Activated naive CD4-positive, alpha-beta T cell treated with anti-CD3 and anti-CD28 coated beads for 36 hours (primary cell): ENCODE results near the gene GNMT. TPM values are rescaled to one million over a fixed set of nuclear protein-coding genes. Genes with fewer than 3 reads are reported as not detected.

Source experiments
- CTCF ChIA-PET: fragments of 350-600 bp; sonication (Branson Sonifier 250); formaldehyde crosslinking; loops from one replicate; lab custom pipeline; 2021; ENCODE audit warnings: antibody characterized with exemption; lab: Charles Lee
- DNase-seq: peaks from one replicate; pipeline ENCODE4 v3.0.0-alpha.2; 2020
- H3K27ac Mint-ChIP-seq: one replicate; pipeline ENCODE4 v1.8.0; 2021; ENCODE audit warnings: mild to moderate bottlenecking, mixed read lengths
- H3K27me3 Mint-ChIP-seq: one replicate; pipeline ENCODE4 v1.8.0; 2021; ENCODE audit warnings: low read depth, mixed read lengths
- H3K36me3 Mint-ChIP-seq: one replicate; pipeline ENCODE4 v1.8.0; 2021; ENCODE audit warnings: low read depth, mixed read lengths
- H3K4me1 Mint-ChIP-seq: one replicate; pipeline ENCODE4 v1.8.0; 2021; ENCODE audit warnings: low read depth, mixed read lengths
- H3K4me3 Mint-ChIP-seq: one replicate; pipeline ENCODE4 v1.8.0; 2021; ENCODE audit warnings: mild to moderate bottlenecking, moderate library complexity, mixed read lengths
- H3K9me3 Mint-ChIP-seq: one replicate; pipeline ENCODE4 v1.8.0; 2021; ENCODE audit warnings: mixed read lengths
- intact Hi-C: fragments of 100-400 bp; cut with micrococcal nuclease; formaldehyde crosslinking; loops from one replicate; pipeline ENCODE4 v1.15.1; 2023
- total RNA-seq, 2 experiments: library from RNA; stranded (reverse); gene quantifications; one replicate each; pipeline ENCODE4 v1.2.3, GENCODE V29; 2021

The GNMT gene
- total RNA-seq = not detected

DNA sequence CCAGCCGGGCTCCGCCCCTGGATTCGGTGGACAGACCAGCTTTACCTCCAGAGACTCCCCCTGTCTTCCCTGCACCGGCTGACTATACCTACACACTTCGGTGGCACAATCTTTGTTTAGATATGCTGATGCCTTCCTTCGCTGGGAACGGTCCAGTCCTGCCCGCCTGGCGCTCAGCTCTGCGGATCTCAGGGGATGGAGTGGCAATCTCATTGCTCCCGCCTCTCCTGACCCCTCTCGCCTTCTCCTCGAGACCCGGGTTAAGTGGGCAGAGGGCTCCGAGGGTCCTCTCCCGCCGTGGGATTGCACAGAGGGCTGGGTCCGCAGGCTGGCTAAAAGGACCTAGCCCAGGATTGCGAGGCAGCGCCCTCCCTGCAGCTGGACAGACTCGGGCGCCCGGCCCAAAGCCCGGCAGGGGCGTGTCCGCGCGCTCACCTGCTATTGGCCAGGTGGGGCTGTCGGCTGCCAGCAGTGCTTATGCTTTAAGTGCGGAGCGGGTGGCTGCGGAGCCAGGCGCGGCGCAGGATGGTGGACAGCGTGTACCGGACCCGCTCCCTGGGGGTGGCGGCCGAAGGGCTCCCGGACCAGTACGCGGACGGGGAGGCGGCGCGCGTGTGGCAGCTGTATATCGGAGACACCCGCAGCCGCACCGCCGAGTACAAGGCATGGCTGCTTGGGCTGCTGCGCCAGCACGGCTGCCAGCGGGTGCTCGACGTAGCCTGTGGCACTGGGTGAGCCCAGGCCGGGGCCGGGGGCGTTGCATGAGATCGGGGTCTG lies at the start of gene GNMT:
Gene GNMT (plus strand): TSS at position 512 of the 777 bp plus-strand sequence. CDS start 14 bp downstream, at position 526.
- peak; percentile 34 for DNase-seq
- Mint-ChIP-seq H3K27ac (no peak within 1 kb of the TSS), H3K36me3 (peaks cover 12% of the 10 kb centered on the region), H3K4me1 (peaks cover 20% of the 10 kb centered on the region), H3K4me3 (peak within 1 kb of the TSS; percentile 54), H3K9me3 (no peaks in the 10 kb centered on the region), H3K27me3 (no peaks in the 10 kb centered on the region)
- CTCF ChIA-PET = interaction anchor here (1.4 kb wide), 1 partner anchor 183 kb away, joined by 6 read pairs; no protein-coding TSS in a partner anchor
- intact Hi-C loops = loop anchor here (2.0 kb wide), 1 partner anchor 60 kb away; no protein-coding TSS in a partner anchor

GRCh38 chr6:42911171-42912021 lies 49.2 kb upstream of the GNMT start:
- Mint-ChIP-seq H3K4me1 (peaks cover 3% of the 10 kb centered on the region), H3K36me3 (no peaks in the 10 kb centered on the region), H3K9me3 (no peaks in the 10 kb centered on the region), H3K4me3 (peak overlapping the region; percentile 30), H3K27ac (no peak overlapping the region), H3K27me3 (peaks cover 9% of the 10 kb centered on the region)
- CTCF ChIA-PET = no interaction called here
- intact Hi-C loops = no loop called here
- DNase-seq = no peak

- Mint-ChIP-seq H3K4me3 (no peak overlapping the region), H3K9me3 (no peaks in the 10 kb centered on the region), H3K27ac (no peak overlapping the region), H3K27me3 (peaks cover 9% of the 10 kb centered on the region), H3K4me1 (peaks cover 3% of the 10 kb centered on the region), H3K36me3 (no peaks in the 10 kb centered on the region)
- CTCF ChIA-PET = interaction anchor here (0.7 to 2.0 kb wide), 4 partner anchors 13 to 259 kb away, joined by 3 to 7 read pairs (median 3); no protein-coding TSS in a partner anchor
- no peak for DNase-seq
- intact Hi-C loops = no loop called here
Observed at GRCh38 chr6:42914546-42914945, 46.0 kb upstream of the GNMT start.

GRCh38 chr6:42915732-42916131 lies 44.8 kb upstream of the GNMT start, which contains the start of gene PTCRA:
PTCRA (plus strand) TSS chr6:42916053; CDS start chr6:42916070, 17 bp downstream.
- intact Hi-C loops = no loop called here
- H3K4me3 Mint-ChIP-seq = no peak within 1 kb of the TSS
- H3K27me3 Mint-ChIP-seq = peaks cover 9% of the 10 kb centered on the region
- H3K36me3 Mint-ChIP-seq = no peaks in the 10 kb centered on the region
- no peaks in the 10 kb centered on the region for H3K9me3 Mint-ChIP-seq
- H3K27ac Mint-ChIP-seq = no peak within 1 kb of the TSS
- DNase-seq = no peak
- peaks cover 3% of the 10 kb centered on the region for H3K4me1 Mint-ChIP-seq
- CTCF ChIA-PET = interaction anchor here (0.8 to 2.0 kb wide), 3 partner anchors 15 to 254 kb away, joined by 4 to 7 read pairs (median 4); no protein-coding TSS in a partner anchor

DNA sequence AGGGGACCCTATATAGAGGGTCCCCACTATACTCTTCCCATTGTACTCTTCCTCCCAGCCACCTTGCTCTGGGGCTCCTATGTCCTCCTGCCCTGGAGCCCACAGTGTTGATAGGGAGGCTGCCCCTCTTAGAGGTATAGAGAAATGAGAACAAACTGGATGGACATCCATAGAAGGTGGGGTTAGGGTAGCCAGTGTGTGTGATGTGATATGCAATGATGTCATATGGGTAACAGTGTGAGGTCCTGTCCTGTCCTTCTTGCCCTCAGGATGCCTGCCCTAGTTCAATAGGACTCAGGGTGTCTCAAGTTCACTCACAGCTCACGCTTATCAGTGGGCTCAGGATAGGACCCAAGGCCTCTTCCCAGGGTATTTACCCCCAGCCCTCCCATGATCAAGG lies 44.3 kb upstream of the GNMT start:
- no peak overlapping the region for H3K27ac Mint-ChIP-seq
- H3K4me3 Mint-ChIP-seq = no peak overlapping the region
- DNase-seq = no peak
- H3K36me3 Mint-ChIP-seq = no peaks in the 10 kb centered on the region
- CTCF ChIA-PET = interaction anchor here (0.6 to 1.2 kb wide), 4 partner anchors 10 to 882 kb away, joined by 3 to 6 read pairs (median 4); no protein-coding TSS in a partner anchor
- H3K9me3 Mint-ChIP-seq = no peaks in the 10 kb centered on the region
- peaks cover 1% of the 10 kb centered on the region for H3K4me1 Mint-ChIP-seq
- peaks cover 7% of the 10 kb centered on the region for H3K27me3 Mint-ChIP-seq
- intact Hi-C loops = no loop called here

DNA sequence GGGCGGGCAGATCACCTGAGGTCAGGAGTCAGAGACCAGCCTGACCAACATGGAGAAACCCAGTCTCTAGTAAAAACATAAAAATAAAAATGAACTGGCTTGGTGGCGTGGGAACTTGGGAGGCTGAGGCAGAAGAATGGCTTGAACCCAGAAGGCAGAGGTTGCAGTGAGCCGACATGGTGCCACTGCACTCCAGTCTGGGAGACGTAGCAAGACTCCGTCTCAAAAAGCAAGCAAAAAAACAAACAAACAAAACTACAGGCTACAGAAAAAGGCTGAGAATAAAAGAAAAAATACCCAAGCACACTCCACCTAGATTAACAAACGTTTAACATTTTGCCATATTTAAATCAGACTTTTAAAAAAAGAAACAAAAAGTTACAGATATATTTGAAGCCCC lies 38.8 kb upstream of the GNMT start:
- H3K4me1 Mint-ChIP-seq = no peaks in the 10 kb centered on the region
- H3K27ac Mint-ChIP-seq = no peak overlapping the region
- H3K36me3 Mint-ChIP-seq = no peaks in the 10 kb centered on the region
- CTCF ChIA-PET = no interaction called here
- H3K27me3 Mint-ChIP-seq = no peaks in the 10 kb centered on the region
- intact Hi-C loops = no loop called here
- DNase-seq = no peak
- H3K4me3 Mint-ChIP-seq = no peak overlapping the region
- no peaks in the 10 kb centered on the region for H3K9me3 Mint-ChIP-seq

- no peak overlapping the region for H3K4me3 Mint-ChIP-seq
- no peaks in the 10 kb centered on the region for H3K9me3 Mint-ChIP-seq
- H3K27me3 Mint-ChIP-seq = no peaks in the 10 kb centered on the region
- no peak overlapping the region for H3K27ac Mint-ChIP-seq
- H3K36me3 Mint-ChIP-seq = peaks cover 3% of the 10 kb centered on the region
- H3K4me1 Mint-ChIP-seq = peaks cover 5% of the 10 kb centered on the region
- CTCF ChIA-PET = no interaction called here
- no peak for DNase-seq
- intact Hi-C loops = no loop called here
Observed at GRCh38 chr6:42923666-42924065, 36.9 kb upstream of the GNMT start.

DNA sequence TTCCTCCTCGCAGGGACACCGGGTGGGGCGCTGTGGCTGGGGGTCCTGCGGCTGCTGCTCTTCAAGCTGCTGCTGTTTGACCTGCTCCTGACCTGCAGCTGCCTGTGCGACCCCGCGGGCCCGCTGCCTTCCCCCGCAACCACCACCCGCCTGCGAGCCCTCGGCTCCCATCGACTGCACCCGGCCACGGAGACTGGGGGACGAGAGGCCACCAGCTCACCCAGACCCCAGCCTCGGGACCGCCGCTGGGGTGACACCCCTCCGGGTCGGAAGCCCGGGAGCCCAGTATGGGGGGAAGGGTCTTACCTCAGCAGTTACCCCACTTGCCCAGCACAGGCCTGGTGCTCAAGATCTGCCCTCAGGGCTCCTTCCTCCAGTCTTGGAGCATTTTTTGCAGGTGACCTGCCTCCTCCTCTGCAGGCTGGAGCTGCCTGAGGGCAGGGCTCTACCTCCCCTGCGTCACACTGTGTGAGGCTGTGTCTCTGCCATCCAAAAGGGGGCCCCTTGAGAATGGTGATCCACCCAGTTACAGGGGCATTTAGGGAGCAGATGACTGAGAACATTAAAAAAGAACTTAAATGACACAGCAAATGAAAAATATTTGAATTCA lies 35.2 kb upstream of the GNMT start:
- intact Hi-C loops = loop anchor here (5.0 kb wide), 1 partner anchor 143 kb away; the partner anchor contains the start of gene BICRAL
- no peak overlapping the region for H3K27ac Mint-ChIP-seq
- H3K9me3 Mint-ChIP-seq = no peaks in the 10 kb centered on the region
- no peaks in the 10 kb centered on the region for H3K27me3 Mint-ChIP-seq
- CTCF ChIA-PET = no interaction called here
- H3K4me1 Mint-ChIP-seq = peaks cover 8% of the 10 kb centered on the region
- DNase-seq = no peak
- no peak overlapping the region for H3K4me3 Mint-ChIP-seq
- peaks cover 6% of the 10 kb centered on the region for H3K36me3 Mint-ChIP-seq

DNA sequence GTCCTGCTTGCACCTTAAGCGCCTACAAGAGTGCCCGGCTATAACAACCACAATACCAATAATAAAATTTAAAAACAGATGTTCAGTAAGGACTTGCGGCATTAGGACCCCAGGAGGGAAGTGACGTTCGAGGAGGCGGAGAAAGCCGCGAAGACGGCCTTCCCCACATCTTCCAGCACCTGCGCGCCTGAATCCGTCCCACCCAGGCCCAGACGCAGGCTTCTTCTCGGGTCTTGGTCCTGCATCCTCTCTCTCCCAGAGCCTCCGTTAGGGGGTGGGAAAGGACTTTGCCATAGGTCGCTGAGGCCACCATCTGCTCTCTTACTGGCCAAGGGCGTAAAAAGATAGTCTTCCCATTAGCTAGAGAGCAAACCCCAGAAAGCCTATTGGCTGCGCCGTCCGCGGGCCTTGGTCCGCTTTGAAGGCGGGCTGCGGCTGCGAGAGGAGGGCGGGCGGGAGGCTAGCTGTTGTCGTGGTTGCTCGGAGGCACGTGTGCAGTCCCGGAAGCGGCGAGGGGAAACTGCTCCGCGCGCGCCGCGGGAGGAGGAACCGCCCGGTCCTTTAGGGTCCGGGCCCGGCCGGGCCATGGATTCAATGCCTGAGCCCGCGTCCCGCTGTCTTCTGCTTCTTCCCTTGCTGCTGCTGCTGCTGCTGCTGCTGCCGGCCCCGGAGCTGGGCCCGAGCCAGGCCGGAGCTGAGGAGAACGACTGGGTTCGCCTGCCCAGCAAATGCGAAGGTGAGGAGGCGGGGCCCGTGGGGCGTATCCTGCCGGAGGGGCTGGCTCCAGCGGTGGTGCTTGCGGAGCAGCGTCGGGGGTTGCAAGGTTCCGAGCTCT lies 31.4 kb upstream of the GNMT start, which contains the start of gene CNPY3:
Gene CNPY3 (plus strand): TSS at position 495 of the 835 bp plus-strand sequence. CDS start 91 bp downstream, at position 586.
- peak within 1 kb of the TSS; percentile 100 for H3K4me3 Mint-ChIP-seq
- intact Hi-C loops = loop anchor here (1.0 to 5.0 kb wide), 12 partner anchors 39 to 642 kb away; partner anchors contain the start of genes ABCC10, BICRAL, KLC4 and KLHDC3
- no peaks in the 10 kb centered on the region for H3K9me3 Mint-ChIP-seq
- H3K36me3 Mint-ChIP-seq = peaks cover 21% of the 10 kb centered on the region
- peak within 1 kb of the TSS; percentile 100 for H3K27ac Mint-ChIP-seq
- peaks cover 40% of the 10 kb centered on the region for H3K4me1 Mint-ChIP-seq
- CTCF ChIA-PET = interaction anchor here (0.5 to 2.5 kb wide), 13 partner anchors 10 to 291 kb away, joined by 3 to 8 read pairs (median 4); partner anchors contain the start of gene PPP2R5D
- no peaks in the 10 kb centered on the region for H3K27me3 Mint-ChIP-seq
- peak; percentile 98 for DNase-seq

GRCh38 chr6:42929821-42930360 lies 30.7 kb upstream of the GNMT start:
- Mint-ChIP-seq H3K4me3 (peak overlapping the region; percentile 100), H3K4me1 (peaks cover 40% of the 10 kb centered on the region), H3K27me3 (no peaks in the 10 kb centered on the region), H3K9me3 (no peaks in the 10 kb centered on the region), H3K36me3 (peaks cover 23% of the 10 kb centered on the region), H3K27ac (peak overlapping the region; percentile 100)
- intact Hi-C loops = loop anchor here (1.0 to 5.0 kb wide), 13 partner anchors 40 to 641 kb away; partner anchors contain the start of genes ABCC10, BICRAL, CUL7 and KLC4
- CTCF ChIA-PET = interaction anchor here (0.5 to 2.5 kb wide), 11 partner anchors 9 to 264 kb away, joined by 3 to 8 read pairs (median 4); partner anchors contain the start of gene PPP2R5D
- DNase-seq = peak; percentile 82
